Measurements from ENCODE around the gene SCAPER. TPM values are rescaled to one million over a fixed set of nuclear protein-coding genes. Genes with fewer than 3 reads are reported as not detected.

Gene SCAPER
- total RNA-seq, 1 experiment from 2014 or later = 14.7 TPM

DNA sequence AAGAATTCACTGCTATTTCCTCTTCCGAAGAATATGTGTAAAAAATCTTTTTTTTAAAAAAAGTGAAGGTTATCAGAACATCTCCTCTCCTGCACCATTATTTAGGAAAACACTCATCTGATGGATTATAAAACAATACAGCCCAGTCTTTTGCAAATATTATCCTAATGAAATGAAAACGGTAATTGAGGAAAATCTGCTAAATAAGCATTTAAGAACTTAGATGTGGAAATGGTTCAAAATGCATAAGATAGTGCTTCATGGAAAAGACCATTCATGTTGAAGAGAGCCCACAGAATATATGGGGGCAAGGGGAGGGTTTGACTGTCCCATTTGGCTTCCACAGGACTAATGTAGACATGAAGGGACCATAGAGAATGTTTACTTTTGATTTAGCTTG, 520.7 kb downstream of the SCAPER start:
- intact Hi-C loops (cut with micrococcal nuclease) = no loop called here
- H3K36me3 ChIP-seq (ENCODE audit: control insufficient read depth in 1 of 2, insufficient read depth in 2 of 2, low read length in 2 of 2) = no peaks in the 10 kb centered on the region
- H3K4me2 ChIP-seq (ENCODE audit: low read length) = no peak overlapping the region
- H3K9ac ChIP-seq (ENCODE audit: low read length) = no peak overlapping the region
- DNase-seq (ENCODE audit: low read depth, low spot score) = no peak
- H3K4me3 ChIP-seq (replicated peaks in 1 of 2; ENCODE audit: low read depth in 1 of 2, low read length in 2 of 2) = no peak overlapping the region
- H3K79me2 ChIP-seq (ENCODE audit: insufficient read depth, low read length) = no peaks in the 10 kb centered on the region
- no peaks in the 10 kb centered on the region for H4K20me1 ChIP-seq (ENCODE audit: insufficient read depth)
- H3K9me2 ChIP-seq (ENCODE audit: insufficient read depth) = no peaks in the 10 kb centered on the region
- H3K9me3 ChIP-seq (ENCODE audit: control insufficient read depth in 1 of 2, insufficient read depth in 1 of 2, low read depth in 1 of 2, low read length in 2 of 2) = no peaks in the 10 kb centered on the region
- no peak overlapping the region for H2AFZ ChIP-seq (ENCODE audit: low read depth, low read length, poor library complexity, severe bottlenecking)
- no peak for ATAC-seq
- ChIA-PET RAD21 (ENCODE audit: low non-redundant PET in 1 of 2, low total read pairs in 2 of 2, uncharacterized antibody in 2 of 2, unreplicated experiment in 2 of 2) (no interaction called here), CTCF (no interaction called here), POLR2A (no interaction called here)
- no peak for TF ChIP-seq SRF (IDR thresholded peaks at IDR 0.05; ENCODE audit: low read depth)
- TF ChIP-seq, protein P1, sequence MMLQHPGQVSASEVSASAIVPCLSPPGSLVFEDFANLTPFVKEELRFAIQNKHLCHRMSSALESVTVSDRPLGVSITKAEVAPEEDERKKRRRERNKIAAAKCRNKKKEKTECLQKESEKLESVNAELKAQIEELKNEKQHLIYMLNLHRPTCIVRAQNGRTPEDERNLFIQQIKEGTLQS (IDR thresholded peaks at IDR 0.05) = no peak
- no peak for TF ChIP-seq EGR1 (IDR thresholded peaks at IDR 0.05; ENCODE audit: low read depth)
- TF ChIP-seq POLR2A (IDR thresholded peaks at IDR 0.05; ENCODE audit: borderline replicate concordance, extremely low read depth, insufficient read depth, insufficient read length) = no peak
- no peak for TF ChIP-seq RAD21 (IDR thresholded peaks at IDR 0.05; ENCODE audit: low read depth)
- TF ChIP-seq POLR2AphosphoS5 (IDR thresholded peaks at IDR 0.05; ENCODE audit: low read depth, low read length) = no peak
- no peak for TF ChIP-seq CEBPB (IDR thresholded peaks at IDR 0.05; ENCODE audit: low read depth)
- TF ChIP-seq ELF1 (IDR thresholded peaks at IDR 0.05; ENCODE audit: borderline replicate concordance, low read depth) = no peak
- TF ChIP-seq, protein P2, sequence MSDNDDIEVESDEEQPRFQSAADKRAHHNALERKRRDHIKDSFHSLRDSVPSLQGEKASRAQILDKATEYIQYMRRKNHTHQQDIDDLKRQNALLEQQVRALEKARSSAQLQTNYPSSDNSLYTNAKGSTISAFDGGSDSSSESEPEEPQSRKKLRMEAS (IDR thresholded peaks at IDR 0.05) = no peak
- no peak for TF ChIP-seq EZH2 (IDR thresholded peaks at IDR 0.05)
- TF ChIP-seq, protein P3, sequence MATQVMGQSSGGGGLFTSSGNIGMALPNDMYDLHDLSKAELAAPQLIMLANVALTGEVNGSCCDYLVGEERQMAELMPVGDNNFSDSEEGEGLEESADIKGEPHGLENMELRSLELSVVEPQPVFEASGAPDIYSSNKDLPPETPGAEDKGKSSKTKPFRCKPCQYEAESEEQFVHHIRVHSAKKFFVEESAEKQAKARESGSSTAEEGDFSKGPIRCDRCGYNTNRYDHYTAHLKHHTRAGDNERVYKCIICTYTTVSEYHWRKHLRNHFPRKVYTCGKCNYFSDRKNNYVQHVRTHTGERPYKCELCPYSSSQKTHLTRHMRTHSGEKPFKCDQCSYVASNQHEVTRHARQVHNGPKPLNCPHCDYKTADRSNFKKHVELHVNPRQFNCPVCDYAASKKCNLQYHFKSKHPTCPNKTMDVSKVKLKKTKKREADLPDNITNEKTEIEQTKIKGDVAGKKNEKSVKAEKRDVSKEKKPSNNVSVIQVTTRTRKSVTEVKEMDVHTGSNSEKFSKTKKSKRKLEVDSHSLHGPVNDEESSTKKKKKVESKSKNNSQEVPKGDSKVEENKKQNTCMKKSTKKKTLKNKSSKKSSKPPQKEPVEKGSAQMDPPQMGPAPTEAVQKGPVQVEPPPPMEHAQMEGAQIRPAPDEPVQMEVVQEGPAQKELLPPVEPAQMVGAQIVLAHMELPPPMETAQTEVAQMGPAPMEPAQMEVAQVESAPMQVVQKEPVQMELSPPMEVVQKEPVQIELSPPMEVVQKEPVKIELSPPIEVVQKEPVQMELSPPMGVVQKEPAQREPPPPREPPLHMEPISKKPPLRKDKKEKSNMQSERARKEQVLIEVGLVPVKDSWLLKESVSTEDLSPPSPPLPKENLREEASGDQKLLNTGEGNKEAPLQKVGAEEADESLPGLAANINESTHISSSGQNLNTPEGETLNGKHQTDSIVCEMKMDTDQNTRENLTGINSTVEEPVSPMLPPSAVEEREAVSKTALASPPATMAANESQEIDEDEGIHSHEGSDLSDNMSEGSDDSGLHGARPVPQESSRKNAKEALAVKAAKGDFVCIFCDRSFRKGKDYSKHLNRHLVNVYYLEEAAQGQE (IDR thresholded peaks at IDR 0.05; ENCODE audit: low read depth) = no peak
- no peak for TF ChIP-seq JUND (IDR thresholded peaks at IDR 0.05)
- TF ChIP-seq, protein P4, sequence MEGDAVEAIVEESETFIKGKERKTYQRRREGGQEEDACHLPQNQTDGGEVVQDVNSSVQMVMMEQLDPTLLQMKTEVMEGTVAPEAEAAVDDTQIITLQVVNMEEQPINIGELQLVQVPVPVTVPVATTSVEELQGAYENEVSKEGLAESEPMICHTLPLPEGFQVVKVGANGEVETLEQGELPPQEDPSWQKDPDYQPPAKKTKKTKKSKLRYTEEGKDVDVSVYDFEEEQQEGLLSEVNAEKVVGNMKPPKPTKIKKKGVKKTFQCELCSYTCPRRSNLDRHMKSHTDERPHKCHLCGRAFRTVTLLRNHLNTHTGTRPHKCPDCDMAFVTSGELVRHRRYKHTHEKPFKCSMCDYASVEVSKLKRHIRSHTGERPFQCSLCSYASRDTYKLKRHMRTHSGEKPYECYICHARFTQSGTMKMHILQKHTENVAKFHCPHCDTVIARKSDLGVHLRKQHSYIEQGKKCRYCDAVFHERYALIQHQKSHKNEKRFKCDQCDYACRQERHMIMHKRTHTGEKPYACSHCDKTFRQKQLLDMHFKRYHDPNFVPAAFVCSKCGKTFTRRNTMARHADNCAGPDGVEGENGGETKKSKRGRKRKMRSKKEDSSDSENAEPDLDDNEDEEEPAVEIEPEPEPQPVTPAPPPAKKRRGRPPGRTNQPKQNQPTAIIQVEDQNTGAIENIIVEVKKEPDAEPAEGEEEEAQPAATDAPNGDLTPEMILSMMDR (IDR thresholded peaks at IDR 0.05 in 2 of 3, conservative IDR thresholded peaks at IDR 0.05 in 1 of 3; ENCODE audit: borderline replicate concordance in 1 of 3, insufficient read depth in 1 of 3, low read depth in 2 of 3, low read length in 2 of 3) = no peak
- TF ChIP-seq CBX3 (IDR thresholded peaks at IDR 0.05; ENCODE audit: low read depth) = no peak
- H3K27ac ChIP-seq (ENCODE audit: low read depth, low read length) = no peak overlapping the region
- BruUV-seq (replicated peaks) = no TSS peak
- H3K27me3 ChIP-seq (ENCODE audit: insufficient read depth, low read length) = no peaks in the 10 kb centered on the region
- H3K4me1 ChIP-seq (ENCODE audit: control insufficient read depth in 1 of 2, insufficient read depth in 2 of 2, low read length in 2 of 2) = no peaks in the 10 kb centered on the region

All from HCT116 (cell line).